HG02610 (cell line): Measurements from ENCODE around the gene FBXL13.
"Not testable (repeated sequence)": the region's sequence is repeated elsewhere in the genome, so short reads cannot be mapped to it uniquely, and the experiment has no call there.

Experiments
- ATAC-seq: cut with Tn5 transposase; IDR thresholded peaks from one replicate; pipeline ENCODE4 v1.9.1; 2021; ENCODE audit warnings: mild to moderate bottlenecking, moderate library complexity; ENCODE audit not compliant: unreplicated experiment

Gene FBXL13

DNA sequence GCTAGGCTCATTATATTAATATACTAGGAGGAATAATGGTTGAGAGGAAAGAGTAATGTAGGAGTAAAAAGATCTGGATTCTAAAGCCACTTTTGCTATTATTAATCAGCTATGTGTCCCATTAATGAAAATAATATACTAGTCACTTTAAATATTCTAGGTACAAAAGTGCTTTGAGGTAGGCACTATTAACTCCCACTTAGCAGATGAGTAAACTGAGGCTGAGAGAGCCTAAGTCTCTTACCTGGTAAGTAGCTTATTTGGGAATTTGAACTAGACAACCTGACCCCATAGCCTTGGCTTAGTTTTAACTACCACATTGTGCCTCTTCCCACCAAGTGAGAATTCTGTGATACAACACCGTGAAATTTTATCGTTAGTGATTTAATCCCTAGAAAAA lies 6.3 kb upstream of the FBXL13 start:
- no peak for ATAC-seq

GRCh38 chr7:103079836-103080235 lies 5.2 kb upstream of the FBXL13 start:
- ATAC-seq, result no peak

GRCh38 chr7:103078226-103078625 lies 3.6 kb upstream of the FBXL13 start:
- not testable (repeated sequence) for ATAC-seq

DNA sequence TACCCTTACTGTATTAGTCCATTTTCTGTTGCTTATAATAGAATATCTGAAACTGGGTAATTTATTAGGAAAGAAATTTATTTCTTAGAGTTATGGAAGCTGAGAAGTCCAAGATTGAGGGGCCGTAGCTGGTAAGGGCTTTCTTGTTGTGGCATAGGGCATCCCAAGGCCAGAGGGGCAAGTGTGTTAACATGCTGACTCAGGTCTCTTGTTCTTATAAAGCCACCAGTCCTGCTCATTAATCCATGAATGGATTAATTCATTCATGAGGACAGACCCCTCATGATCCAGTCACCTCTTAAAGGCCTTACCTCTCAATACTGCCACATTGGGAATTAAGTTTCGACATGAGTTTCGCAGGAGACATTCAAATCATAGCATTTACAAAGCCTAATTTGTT lies 2.7 kb upstream of the FBXL13 start:
- ATAC-seq, result no peak

- no peak for ATAC-seq
Observed at GRCh38 chr7:103076764-103077163, 2.2 kb upstream of the FBXL13 start.

DNA sequence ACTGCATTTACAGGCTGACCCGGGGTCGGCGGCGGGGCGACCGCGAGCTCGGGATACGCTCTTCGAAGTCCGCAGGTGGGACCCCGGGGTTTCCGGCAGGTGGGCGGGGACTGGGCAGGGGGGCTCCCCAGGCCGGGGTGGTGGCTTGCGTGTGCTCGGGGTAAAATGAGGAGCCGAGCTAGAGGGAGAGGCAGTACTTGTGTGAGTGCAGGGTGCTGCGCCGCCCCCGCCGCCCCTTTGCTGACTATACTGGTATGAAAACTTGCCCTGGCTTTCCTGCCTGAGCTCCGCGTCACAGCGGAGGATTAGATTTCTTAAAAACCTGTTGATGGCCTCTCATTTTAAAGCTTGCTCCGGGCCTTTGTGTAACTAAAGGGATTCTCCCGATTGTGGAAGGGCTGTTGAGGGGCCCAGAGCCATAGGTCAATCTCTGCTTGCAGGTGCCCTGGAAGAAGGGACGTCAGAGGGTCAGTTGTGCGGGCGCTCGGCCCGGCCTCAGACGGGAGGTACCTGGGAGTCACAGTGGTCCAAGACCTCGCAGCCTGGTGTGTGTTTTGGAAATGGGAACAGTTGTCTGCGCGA lies 832 bp upstream of the FBXL13 start:
- peak; percentile 37 for ATAC-seq

DNA sequence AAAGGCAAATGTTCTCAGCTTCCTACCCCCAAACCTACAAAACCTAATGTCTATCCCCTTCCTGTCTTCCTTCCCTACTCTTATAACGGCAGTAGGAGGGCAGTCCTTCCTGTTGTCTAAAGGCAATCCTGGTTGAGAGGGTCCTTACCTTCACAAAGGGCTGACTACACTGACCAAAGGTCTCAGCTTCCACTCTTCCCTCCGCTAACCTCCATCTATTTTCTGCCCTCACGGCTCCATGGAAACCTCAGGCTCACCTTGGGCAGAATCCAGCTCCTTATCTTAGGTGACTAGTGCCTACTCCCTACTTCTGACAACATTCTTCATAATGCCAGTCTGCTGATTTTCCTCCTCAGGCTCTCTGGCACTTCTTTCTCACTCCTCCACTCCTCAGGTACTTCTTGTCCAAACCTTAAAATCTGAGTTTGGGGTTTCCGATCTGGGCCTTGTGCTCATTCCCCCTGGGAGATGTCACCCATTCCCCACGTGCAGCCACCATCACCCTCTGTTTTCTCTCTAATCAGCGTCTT lies 542 bp downstream of the FBXL13 start:
- ATAC-seq, result no peak

DNA sequence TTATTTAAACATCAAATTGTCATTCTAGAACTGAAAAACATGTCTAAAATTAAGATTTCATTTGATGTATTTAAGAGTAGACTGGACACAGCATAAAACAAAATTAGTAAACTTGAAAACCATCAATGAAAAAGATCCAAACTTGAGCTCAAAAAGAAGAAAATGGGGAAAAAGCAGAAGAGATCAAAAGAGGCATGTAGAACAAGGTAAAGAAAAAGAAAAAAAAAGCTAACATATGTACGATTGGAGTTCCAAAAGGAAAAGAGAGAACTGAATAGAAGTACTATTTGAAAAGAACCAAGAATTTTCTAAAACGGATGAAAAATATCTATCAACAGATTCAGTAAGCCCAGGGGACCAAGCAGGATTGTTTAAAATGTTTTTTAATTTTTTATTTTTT lies 3.6 kb downstream of the FBXL13 start:
- no peak for ATAC-seq

GRCh38 chr7:103068414-103069403 lies 5.9 kb downstream of the FBXL13 start:
- no peak for ATAC-seq

GRCh38 chr7:103065667-103066066 lies 8.9 kb downstream of the FBXL13 start:
- ATAC-seq, result no peak

GRCh38 chr7:103063895-103064294 lies 10.7 kb downstream of the FBXL13 start:
- no peak for ATAC-seq

- ATAC-seq, result no peak
Observed at GRCh38 chr7:103059471-103059870, 15.1 kb downstream of the FBXL13 start.

DNA sequence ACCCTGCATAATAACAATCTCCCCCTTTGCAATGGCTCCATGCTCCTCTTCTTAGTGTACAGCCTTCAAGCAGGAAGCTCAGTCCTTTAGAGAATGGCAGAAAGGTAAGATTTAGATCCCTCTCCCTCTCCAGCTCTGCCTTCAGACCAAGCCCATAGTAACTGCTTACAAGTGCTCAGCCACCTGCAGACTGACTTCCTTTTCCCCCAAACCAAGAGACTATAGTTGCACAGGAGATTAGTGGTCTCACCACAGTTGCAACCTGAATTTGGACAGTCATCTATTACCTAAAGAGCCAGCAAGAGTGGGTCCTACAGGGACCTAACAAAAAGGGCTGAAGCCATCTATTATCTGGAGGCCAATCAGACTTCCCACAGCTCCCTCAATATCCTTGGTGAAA lies 16.5 kb downstream of the FBXL13 start:
- no peak for ATAC-seq

DNA sequence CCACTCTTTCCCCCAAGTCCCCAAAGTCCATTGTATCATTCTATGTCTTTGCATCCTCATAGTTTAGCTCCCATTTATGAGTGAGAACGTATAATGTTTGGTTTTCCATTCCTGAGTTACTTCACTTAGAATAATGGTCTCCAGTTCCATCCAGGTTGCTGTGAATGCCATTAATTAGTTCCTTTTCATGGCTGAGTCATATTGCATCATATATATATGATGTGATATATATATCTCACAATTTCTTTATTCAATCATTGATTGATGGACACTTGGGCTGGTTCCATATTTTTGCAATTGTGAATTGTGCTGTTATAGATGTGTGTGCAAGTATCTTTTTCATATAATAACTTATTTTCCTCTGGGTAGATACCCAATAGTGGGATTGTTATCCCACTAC lies 18.6 kb downstream of the FBXL13 start:
- ATAC-seq, result not testable (repeated sequence)

DNA sequence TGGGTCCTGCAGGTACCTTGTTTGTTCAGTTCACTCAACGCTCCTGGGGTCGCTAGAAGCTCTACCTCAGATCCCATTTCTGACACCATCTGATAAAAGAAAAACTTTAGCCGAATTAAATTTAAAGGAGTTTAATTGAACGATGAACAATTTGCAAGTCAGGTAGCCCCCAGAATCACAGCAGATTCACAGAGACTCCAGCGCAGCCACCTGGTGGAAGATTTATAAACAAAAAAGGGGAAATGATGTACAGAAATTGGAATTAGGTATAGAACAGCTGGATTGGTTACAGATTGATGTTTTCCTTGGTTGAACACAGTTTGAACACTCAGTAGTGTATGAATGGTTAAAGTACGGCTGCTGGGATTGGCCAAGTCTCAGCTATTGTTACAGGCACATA lies 23.1 kb downstream of the FBXL13 start:
- no peak for ATAC-seq

DNA sequence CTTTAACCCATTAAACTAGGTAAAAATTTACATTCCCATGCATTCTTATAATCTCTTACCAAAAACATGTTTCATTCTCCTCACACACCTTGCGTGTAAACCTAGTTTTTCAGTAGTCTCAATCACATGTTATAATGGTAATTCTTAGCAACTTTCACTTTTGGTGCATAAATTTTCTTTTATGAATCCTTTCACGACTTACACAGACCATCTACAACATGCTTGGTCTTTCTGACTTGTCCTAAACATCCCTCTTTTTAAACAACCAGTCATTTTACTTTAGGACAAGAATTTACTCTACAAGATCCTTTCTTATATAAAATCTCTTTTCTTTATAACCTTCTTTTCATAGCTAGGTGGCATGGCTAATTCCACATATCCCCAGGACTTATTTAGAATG lies 25.8 kb downstream of the FBXL13 start:
- ATAC-seq, result no peak

DNA sequence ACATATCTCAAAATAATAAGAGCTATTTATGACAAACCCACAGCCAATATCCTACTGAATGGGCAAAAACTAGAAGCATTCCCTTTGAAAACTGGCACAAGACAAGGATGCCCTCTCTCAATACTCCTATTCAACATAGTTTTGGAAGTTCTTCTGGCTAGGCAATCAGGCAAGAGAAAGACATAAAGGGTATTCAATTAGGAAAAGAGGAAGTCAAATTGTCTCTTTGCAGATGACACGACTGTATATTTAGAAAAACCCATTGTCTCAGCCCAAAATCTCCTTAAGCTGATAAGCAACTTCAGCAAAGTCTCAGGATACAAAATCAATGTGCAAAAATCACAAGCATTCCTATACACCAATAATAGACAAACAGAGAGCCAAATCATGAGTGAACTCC lies 32.8 kb downstream of the FBXL13 start:
- ATAC-seq, result not testable (repeated sequence)

- ATAC-seq, result not testable (repeated sequence)
Observed at GRCh38 chr7:103037823-103038739, 36.5 kb downstream of the FBXL13 start.

GRCh38 chr7:103037476-103037822 lies 37.1 kb downstream of the FBXL13 start:
- ATAC-seq, result no peak

GRCh38 chr7:103034318-103034717 lies 40.3 kb downstream of the FBXL13 start:
- ATAC-seq, result not testable (repeated sequence)

- ATAC-seq, result no peak
Observed at GRCh38 chr7:103031781-103032180, 42.8 kb downstream of the FBXL13 start.
